Measurements from ENCODE around the gene ATP8B3. TPM values are rescaled to one million over a fixed set of nuclear protein-coding genes. Genes with fewer than 3 reads are reported as not detected.
"Not testable (repeated sequence)": the region's sequence is repeated elsewhere in the genome, so short reads cannot be mapped to it uniquely, and the experiment has no call there.

Gene ATP8B3
- total RNA-seq, 1 experiment from 2014 or later = 9.6 TPM

GRCh38 chr19:1799695-1800342 is 12.3 kb downstream of the ATP8B3 start:
- Histone ChIP-seq H2BK5ac (ENCODE audit: insufficient read length, low read length) (no peak overlapping the region), H3K18ac (ENCODE audit: insufficient read length, low read depth, low read length) (no peak overlapping the region), H2BK12ac (ENCODE audit: insufficient read length, low read depth, low read length) (no peak overlapping the region), H3K23me2 (ENCODE audit: insufficient read length, low read depth, low read length, poor library complexity, severe bottlenecking) (no peaks in the 10 kb centered on the region), H3K4me2 (ENCODE audit: insufficient read depth, insufficient read length, low read length) (no peak overlapping the region), H2BK15ac (ENCODE audit: low read depth, low read length) (no peak overlapping the region), H2BK20ac (ENCODE audit: low read depth, low read length, poor library complexity, severe bottlenecking) (no peak overlapping the region), H2BK120ac (ENCODE audit: low read depth, low read length, poor library complexity, severe bottlenecking) (no peak overlapping the region), H3K79me2 (ENCODE audit: insufficient read depth, low read length) (no peaks in the 10 kb centered on the region), H3K79me1 (ENCODE audit: insufficient read depth, low read depth, low read length, poor library complexity, severe bottlenecking) (no peaks in the 10 kb centered on the region), H4K5ac (ENCODE audit: insufficient read length, low read depth, low read length) (no peak overlapping the region), H3K4ac (ENCODE audit: low read depth, low read length) (no peak overlapping the region), H2AK5ac (ENCODE audit: insufficient read length, low read length) (no peak overlapping the region), H3K9me3 (ENCODE audit: control insufficient read depth, low read depth, low read length) (no peaks in the 10 kb centered on the region), H2AFZ (ENCODE audit: low read length) (no peak overlapping the region), H3T11ph (ENCODE audit: low read length) (no peak overlapping the region), H3K23ac (ENCODE audit: insufficient read length, low read depth, low read length) (no peak overlapping the region), H4K91ac (ENCODE audit: insufficient read length, low read depth, low read length) (no peak overlapping the region), H3K9ac (ENCODE audit: extremely low read depth, insufficient read length, low read length) (no peak overlapping the region), H4K8ac (replicated peaks; ENCODE audit: insufficient read length, low read depth, low read length) (no peak overlapping the region), H3K14ac (ENCODE audit: insufficient read depth, low read length) (no peak overlapping the region), H3K27ac (ENCODE audit: insufficient read length, low read depth, low read length) (no peak overlapping the region), H4K20me1 (ENCODE audit: control insufficient read depth, insufficient read depth, insufficient read length) (no peaks in the 10 kb centered on the region), H3K56ac (ENCODE audit: insufficient read length, low read depth, low read length) (no peak overlapping the region), H3K27me3 (ENCODE audit: insufficient read depth, low read length) (no peaks in the 10 kb centered on the region), H3K4me1 (ENCODE audit: insufficient read depth, low read length) (no peaks in the 10 kb centered on the region)
- Mint-ChIP-seq H3K9me3 (peaks cover 0 to 2% of the 10 kb centered on the region in 2 experiments; a peak in 3 of 5 replicates), H3K27ac (no peak overlapping the region), H3K4me3 (no peak overlapping the region), H3K36me3 (ENCODE audit: insufficient read depth in 1 of 3, low read depth in 3 of 3) (peaks cover 2 to 5% (median 3%) of the 10 kb centered on the region in 3 experiments; a peak in 4 of 7 replicates), H3K27me3 (ENCODE audit: low read depth) (peaks cover 8% of the 10 kb centered on the region), H3K4me1 (peaks cover 0 to 5% of the 10 kb centered on the region in 2 experiments; a peak in 1 of 4 replicates)
- WGBS (ENCODE audit: extremely low coverage, insufficient read length, low lambda C conversion rate) = no CpG with 5 or more reads among the region's 36 CpGs
- no peak for DNase-seq
- TF ChIP-seq, protein P1, sequence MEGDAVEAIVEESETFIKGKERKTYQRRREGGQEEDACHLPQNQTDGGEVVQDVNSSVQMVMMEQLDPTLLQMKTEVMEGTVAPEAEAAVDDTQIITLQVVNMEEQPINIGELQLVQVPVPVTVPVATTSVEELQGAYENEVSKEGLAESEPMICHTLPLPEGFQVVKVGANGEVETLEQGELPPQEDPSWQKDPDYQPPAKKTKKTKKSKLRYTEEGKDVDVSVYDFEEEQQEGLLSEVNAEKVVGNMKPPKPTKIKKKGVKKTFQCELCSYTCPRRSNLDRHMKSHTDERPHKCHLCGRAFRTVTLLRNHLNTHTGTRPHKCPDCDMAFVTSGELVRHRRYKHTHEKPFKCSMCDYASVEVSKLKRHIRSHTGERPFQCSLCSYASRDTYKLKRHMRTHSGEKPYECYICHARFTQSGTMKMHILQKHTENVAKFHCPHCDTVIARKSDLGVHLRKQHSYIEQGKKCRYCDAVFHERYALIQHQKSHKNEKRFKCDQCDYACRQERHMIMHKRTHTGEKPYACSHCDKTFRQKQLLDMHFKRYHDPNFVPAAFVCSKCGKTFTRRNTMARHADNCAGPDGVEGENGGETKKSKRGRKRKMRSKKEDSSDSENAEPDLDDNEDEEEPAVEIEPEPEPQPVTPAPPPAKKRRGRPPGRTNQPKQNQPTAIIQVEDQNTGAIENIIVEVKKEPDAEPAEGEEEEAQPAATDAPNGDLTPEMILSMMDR (conservative IDR thresholded peaks at IDR 0.05) = no peak

DNA sequence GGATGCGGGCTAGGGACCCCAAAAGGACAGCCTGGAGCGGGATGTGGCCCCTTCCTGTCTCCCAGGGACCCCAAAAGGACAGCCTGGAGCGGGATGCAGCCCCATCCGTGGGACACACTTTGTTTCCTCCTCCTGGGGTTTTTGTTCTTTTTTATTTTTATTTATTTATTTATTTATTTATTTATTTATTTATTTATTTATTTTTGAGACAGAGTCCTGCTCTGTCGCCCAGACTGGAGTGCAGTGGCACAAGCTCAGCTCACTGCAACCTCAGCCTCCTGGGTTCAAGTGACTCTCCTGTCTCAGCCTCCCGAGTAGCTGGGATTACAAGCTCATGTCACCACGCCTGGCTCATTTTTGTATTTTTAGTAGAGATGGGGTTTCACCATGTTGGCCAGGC is 14.8 kb downstream of the ATP8B3 start:
- H3K9me3 ChIP-seq (ENCODE audit: control insufficient read depth, low read depth, low read length); H3K4ac ChIP-seq (ENCODE audit: low read depth, low read length); H3K27me3 Mint-ChIP-seq (ENCODE audit: low read depth); H3K9me3 Mint-ChIP-seq; H3K18ac ChIP-seq (ENCODE audit: insufficient read length, low read depth, low read length); H3K9ac ChIP-seq (ENCODE audit: extremely low read depth, insufficient read length, low read length); H4K8ac ChIP-seq (replicated peaks; ENCODE audit: insufficient read length, low read depth, low read length); H3K27me3 ChIP-seq (ENCODE audit: insufficient read depth, low read length); H3K4me3 Mint-ChIP-seq; DNase-seq; H2BK5ac ChIP-seq (ENCODE audit: insufficient read length, low read length); H3T11ph ChIP-seq (ENCODE audit: low read length); H3K14ac ChIP-seq (ENCODE audit: insufficient read depth, low read length); H2BK15ac ChIP-seq (ENCODE audit: low read depth, low read length); H3K27ac Mint-ChIP-seq; H4K91ac ChIP-seq (ENCODE audit: insufficient read length, low read depth, low read length); H3K36me3 Mint-ChIP-seq (ENCODE audit: insufficient read depth in 1 of 3, low read depth in 3 of 3); H2BK120ac ChIP-seq (ENCODE audit: low read depth, low read length, poor library complexity, severe bottlenecking); H3K79me1 ChIP-seq (ENCODE audit: insufficient read depth, low read depth, low read length, poor library complexity, severe bottlenecking); H2AK5ac ChIP-seq (ENCODE audit: insufficient read length, low read length); H4K20me1 ChIP-seq (ENCODE audit: control insufficient read depth, insufficient read depth, insufficient read length); H2BK12ac ChIP-seq (ENCODE audit: insufficient read length, low read depth, low read length); H3K27ac ChIP-seq (ENCODE audit: insufficient read length, low read depth, low read length); H3K23me2 ChIP-seq (ENCODE audit: insufficient read length, low read depth, low read length, poor library complexity, severe bottlenecking); H4K5ac ChIP-seq (ENCODE audit: insufficient read length, low read depth, low read length); H3K79me2 ChIP-seq (ENCODE audit: insufficient read depth, low read length); H3K56ac ChIP-seq (ENCODE audit: insufficient read length, low read depth, low read length); H2AFZ ChIP-seq (ENCODE audit: low read length); H2BK20ac ChIP-seq (ENCODE audit: low read depth, low read length, poor library complexity, severe bottlenecking); H3K4me1 ChIP-seq (ENCODE audit: insufficient read depth, low read length); H3K23ac ChIP-seq (ENCODE audit: insufficient read length, low read depth, low read length); H3K4me2 ChIP-seq (ENCODE audit: insufficient read depth, insufficient read length, low read length): not testable (repeated sequence)
- no CpG with 5 or more reads among the region's 7 CpGs for WGBS (ENCODE audit: extremely low coverage, insufficient read length, low lambda C conversion rate)
- peaks cover 8 to 12% of the 10 kb centered on the region in 2 experiments for H3K4me1 Mint-ChIP-seq

All from H9 (cell line).